GM23338 (cell line): ENCODE results near the gene TOR2A.

Source experiments
- CREB1 ChIP-seq: fragments of 250-450 bp; sonication (Bioruptor Pico); IDR thresholded peaks from 2 replicates; pipeline ENCODE4 v1.5.0; 2020; ENCODE audit warnings: low read depth, mild to moderate bottlenecking, moderate library complexity
- EZH2 ChIP-seq: fragments of 200-600 bp; sonication (generic); IDR thresholded peaks from one replicate; pipeline ENCODE4 v1.8.0; 2017; ENCODE audit warnings: antibody characterized with exemption, mild to moderate bottlenecking, low read depth; ENCODE audit not compliant: unreplicated experiment
- EZH2phosphoT487 ChIP-seq: fragments of 200-600 bp; sonication (generic); IDR thresholded peaks from one replicate; pipeline ENCODE4 v1.8.1; 2018; ENCODE audit warnings: antibody characterized with exemption; ENCODE audit not compliant: unreplicated experiment
- JUNB ChIP-seq: IDR thresholded peaks from one replicate; pipeline ENCODE4 v1.6.1; 2016; ENCODE audit warnings: antibody characterized with exemption; ENCODE audit not compliant: unreplicated experiment
- NANOG ChIP-seq: IDR thresholded peaks from 2 replicates; pipeline ENCODE4 v1.6.1; 2016; ENCODE audit warnings: antibody characterized with exemption, borderline replicate concordance
- POLR2AphosphoS5 ChIP-seq: IDR thresholded peaks from 2 replicates; pipeline ENCODE4 v1.6.1; 2016; ENCODE audit warnings: antibody characterized with exemption, low read depth
- STAT1 ChIP-seq: IDR thresholded peaks from one replicate; pipeline ENCODE4 v1.6.1; 2016; ENCODE audit warnings: antibody characterized with exemption; ENCODE audit not compliant: unreplicated experiment
- ZNF114 ChIP-seq: fragments of 250-450 bp; sonication (Bioruptor Pico); IDR thresholded peaks from 2 replicates; pipeline ENCODE4 v1.5.0; 2020; ENCODE audit warnings: mild to moderate bottlenecking, moderate library complexity
- TF ChIP-seq, protein P1 (sequence below), 2 experiments: fragments of 200-600 bp in 1 of 2; sonication (generic) in 1 of 2; conservative IDR thresholded peaks; 2 replicates each; pipeline versions ENCODE4 v1.5.1 to v1.6.1; 2016 to 2017; ENCODE audit warnings: antibody characterized with exemption in 2 of 2, low read depth in 2 of 2, mild to moderate bottlenecking in 2 of 2, moderate library complexity in 1 of 2
- TF ChIP-seq, protein P2 (sequence below): IDR thresholded peaks from one replicate; pipeline ENCODE4 v1.6.1; 2018; ENCODE audit warnings: antibody characterized with exemption; ENCODE audit not compliant: unreplicated experiment
- TF ChIP-seq, protein P3 (sequence below): IDR thresholded peaks from 2 replicates; pipeline ENCODE4 v1.6.1; 2016; ENCODE audit warnings: antibody characterized with exemption

DNA sequence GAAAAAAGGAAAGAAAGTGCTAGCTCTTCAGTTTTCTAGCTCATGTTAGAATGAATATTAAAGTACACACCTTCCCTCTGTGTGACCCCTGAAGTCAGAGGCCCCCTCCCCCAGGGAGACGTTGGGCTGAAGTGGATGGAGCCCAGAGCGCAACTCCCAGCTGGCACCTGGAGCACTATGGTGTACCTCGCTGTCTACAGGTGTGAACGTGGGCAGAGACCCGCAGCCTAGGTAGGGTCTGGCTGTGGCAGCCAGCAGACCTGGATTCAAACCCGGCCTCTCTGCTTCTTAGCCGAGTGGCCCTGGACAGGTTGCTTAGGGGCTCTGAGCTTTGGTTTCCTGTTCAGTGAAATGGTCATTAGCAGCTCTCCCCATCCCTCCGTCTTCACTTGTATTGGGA lies 6.3 kb downstream of the TOR2A start:
- no peak for TF ChIP-seq CREB1 (CRISPR knock-in tag)
- TF ChIP-seq, protein P1, sequence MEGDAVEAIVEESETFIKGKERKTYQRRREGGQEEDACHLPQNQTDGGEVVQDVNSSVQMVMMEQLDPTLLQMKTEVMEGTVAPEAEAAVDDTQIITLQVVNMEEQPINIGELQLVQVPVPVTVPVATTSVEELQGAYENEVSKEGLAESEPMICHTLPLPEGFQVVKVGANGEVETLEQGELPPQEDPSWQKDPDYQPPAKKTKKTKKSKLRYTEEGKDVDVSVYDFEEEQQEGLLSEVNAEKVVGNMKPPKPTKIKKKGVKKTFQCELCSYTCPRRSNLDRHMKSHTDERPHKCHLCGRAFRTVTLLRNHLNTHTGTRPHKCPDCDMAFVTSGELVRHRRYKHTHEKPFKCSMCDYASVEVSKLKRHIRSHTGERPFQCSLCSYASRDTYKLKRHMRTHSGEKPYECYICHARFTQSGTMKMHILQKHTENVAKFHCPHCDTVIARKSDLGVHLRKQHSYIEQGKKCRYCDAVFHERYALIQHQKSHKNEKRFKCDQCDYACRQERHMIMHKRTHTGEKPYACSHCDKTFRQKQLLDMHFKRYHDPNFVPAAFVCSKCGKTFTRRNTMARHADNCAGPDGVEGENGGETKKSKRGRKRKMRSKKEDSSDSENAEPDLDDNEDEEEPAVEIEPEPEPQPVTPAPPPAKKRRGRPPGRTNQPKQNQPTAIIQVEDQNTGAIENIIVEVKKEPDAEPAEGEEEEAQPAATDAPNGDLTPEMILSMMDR (conservative IDR thresholded peaks at IDR 0.05; ENCODE audit: low read depth in 2 of 2) = no peak
- TF ChIP-seq NANOG = no peak
- no peak for TF ChIP-seq POLR2AphosphoS5
- TF ChIP-seq EZH2 = no peak
- no peak for TF ChIP-seq JUNB
- TF ChIP-seq EZH2phosphoT487 = no peak
- TF ChIP-seq, protein P2, sequence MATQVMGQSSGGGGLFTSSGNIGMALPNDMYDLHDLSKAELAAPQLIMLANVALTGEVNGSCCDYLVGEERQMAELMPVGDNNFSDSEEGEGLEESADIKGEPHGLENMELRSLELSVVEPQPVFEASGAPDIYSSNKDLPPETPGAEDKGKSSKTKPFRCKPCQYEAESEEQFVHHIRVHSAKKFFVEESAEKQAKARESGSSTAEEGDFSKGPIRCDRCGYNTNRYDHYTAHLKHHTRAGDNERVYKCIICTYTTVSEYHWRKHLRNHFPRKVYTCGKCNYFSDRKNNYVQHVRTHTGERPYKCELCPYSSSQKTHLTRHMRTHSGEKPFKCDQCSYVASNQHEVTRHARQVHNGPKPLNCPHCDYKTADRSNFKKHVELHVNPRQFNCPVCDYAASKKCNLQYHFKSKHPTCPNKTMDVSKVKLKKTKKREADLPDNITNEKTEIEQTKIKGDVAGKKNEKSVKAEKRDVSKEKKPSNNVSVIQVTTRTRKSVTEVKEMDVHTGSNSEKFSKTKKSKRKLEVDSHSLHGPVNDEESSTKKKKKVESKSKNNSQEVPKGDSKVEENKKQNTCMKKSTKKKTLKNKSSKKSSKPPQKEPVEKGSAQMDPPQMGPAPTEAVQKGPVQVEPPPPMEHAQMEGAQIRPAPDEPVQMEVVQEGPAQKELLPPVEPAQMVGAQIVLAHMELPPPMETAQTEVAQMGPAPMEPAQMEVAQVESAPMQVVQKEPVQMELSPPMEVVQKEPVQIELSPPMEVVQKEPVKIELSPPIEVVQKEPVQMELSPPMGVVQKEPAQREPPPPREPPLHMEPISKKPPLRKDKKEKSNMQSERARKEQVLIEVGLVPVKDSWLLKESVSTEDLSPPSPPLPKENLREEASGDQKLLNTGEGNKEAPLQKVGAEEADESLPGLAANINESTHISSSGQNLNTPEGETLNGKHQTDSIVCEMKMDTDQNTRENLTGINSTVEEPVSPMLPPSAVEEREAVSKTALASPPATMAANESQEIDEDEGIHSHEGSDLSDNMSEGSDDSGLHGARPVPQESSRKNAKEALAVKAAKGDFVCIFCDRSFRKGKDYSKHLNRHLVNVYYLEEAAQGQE = no peak
- TF ChIP-seq, protein P3, sequence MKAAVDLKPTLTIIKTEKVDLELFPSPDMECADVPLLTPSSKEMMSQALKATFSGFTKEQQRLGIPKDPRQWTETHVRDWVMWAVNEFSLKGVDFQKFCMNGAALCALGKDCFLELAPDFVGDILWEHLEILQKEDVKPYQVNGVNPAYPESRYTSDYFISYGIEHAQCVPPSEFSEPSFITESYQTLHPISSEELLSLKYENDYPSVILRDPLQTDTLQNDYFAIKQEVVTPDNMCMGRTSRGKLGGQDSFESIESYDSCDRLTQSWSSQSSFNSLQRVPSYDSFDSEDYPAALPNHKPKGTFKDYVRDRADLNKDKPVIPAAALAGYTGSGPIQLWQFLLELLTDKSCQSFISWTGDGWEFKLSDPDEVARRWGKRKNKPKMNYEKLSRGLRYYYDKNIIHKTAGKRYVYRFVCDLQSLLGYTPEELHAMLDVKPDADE = no peak
- TF ChIP-seq STAT1 = no peak
- TF ChIP-seq ZNF114 (CRISPR knock-in tag) = no peak
